HG03108 (cell line): ENCODE data around the gene DNAJC6.

Experiments
- ATAC-seq: cut with Tn5 transposase; IDR thresholded peaks from one replicate; pipeline ENCODE4 v1.9.1; 2021; ENCODE audit warnings: moderate library complexity; ENCODE audit not compliant: unreplicated experiment

Gene DNAJC6

DNA sequence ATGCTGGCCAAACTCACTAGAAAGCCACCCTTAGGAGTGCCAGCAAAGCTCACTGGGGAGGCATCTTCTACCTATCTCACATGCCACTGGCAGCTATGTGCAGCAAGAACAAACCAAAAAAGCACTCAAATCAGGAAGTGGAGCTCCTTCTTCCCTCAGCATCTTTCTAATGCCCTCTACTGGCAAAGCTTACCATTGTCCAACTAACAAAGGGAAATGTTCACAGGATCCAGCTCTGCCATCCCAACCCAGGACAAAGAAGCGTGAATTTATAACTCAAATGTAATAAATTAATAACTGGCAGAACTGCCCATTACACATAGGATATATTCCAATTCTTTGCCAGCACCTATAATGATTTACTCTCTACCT, 150.0 kb downstream of the DNAJC6 start:
- ATAC-seq, result no peak
